GM12878 (cell line): ENCODE results near the gene VKORC1. TPM values are rescaled to one million over a fixed set of nuclear protein-coding genes. Genes with fewer than 3 reads are reported as not detected.
A peak's percentile ranks its signal among the peaks of the same experiment; 100 is the strongest.

Experiments used
- ATAC-seq: fragments of 200-7000 bp; cut with Tn5 transposase; 3 replicates; pipeline ENCODE4 v1.9.1; 2020; ENCODE audit warnings: mild to moderate bottlenecking, moderate library complexity
- BruUV-seq: library from RNA; stranded (reverse); fragments of 400-500 nt; replicated peaks from 2 replicates; lab custom pipeline; 2021; lab: Mats Ljungman, UMichigan
- CTCF ChIA-PET: fragments of 300-600 bp; sonication (Branson Sonifier 250); formaldehyde crosslinking; extraction: SDS; loops from one replicate; lab custom pipeline; 2021; ENCODE audit warnings: inconsistent platforms; lab: Yijun Ruan, JAX
- POLR2A ChIA-PET: fragments of 350-600 bp; formaldehyde crosslinking; extraction: SDS; loops from one replicate; lab custom pipeline; 2021; ENCODE audit warnings: inconsistent platforms; lab: Charles Lee
- RAD21 ChIA-PET: fragments of 300-600 bp; sonication (Branson Sonifier 250); formaldehyde crosslinking; loops from one replicate; lab custom pipeline; 2023; ENCODE audit warnings: antibody characterized with exemption; ENCODE audit not compliant: unreplicated experiment; lab: Charles Lee
- SMC1A ChIA-PET: fragments of 300-600 bp; sonication (Branson Sonifier 250); formaldehyde crosslinking; loops from one replicate; lab custom pipeline; 2023; ENCODE audit not compliant: unreplicated experiment, uncharacterized antibody; lab: Charles Lee
- DNase-seq: peaks from one replicate; pipeline ENCODE4 v3.0.0-alpha.2; 2011; ENCODE audit warnings: low read depth, low spot score
- FAIRE-seq: peaks from 3 replicates; lab custom pipeline; 2011; peaks lifted over from hg19 to GRCh38; lab: Jason Lieb, UNC
- H2AFZ ChIP-seq: 2 replicates; pipeline ENCODE4 v1.6.0; 2011; ENCODE audit warnings: low read depth, low read length, control low read depth; ENCODE audit not compliant: control insufficient read depth
- H3K27ac ChIP-seq: 2 replicates; pipeline ENCODE4 v1.5.1; 2011; ENCODE audit warnings: control low read depth; ENCODE audit not compliant: control insufficient read depth, insufficient read depth
- H3K27me3 ChIP-seq, 2 experiments: replicated peaks in 1 of 2; 2 replicates each; pipeline versions ENCODE4 v1.6.0 to v1.6.1; 2011; ENCODE audit warnings: low read length in 1 of 2; ENCODE audit not compliant: control insufficient read depth in 2 of 2, insufficient read depth in 2 of 2
- H3K36me3 ChIP-seq, 2 experiments: 2 replicates each; pipeline ENCODE4 v1.5.1; 2011; ENCODE audit warnings: low read length in 1 of 2; ENCODE audit not compliant: control insufficient read depth in 2 of 2, insufficient read depth in 2 of 2
- H3K4me1 ChIP-seq: 2 replicates; pipeline ENCODE4 v1.6.1; 2011; ENCODE audit warnings: mild to moderate bottlenecking, low read length, moderate library complexity, mixed read lengths; ENCODE audit not compliant: control insufficient read depth, insufficient read depth
- H3K4me2 ChIP-seq: 2 replicates; pipeline ENCODE4 v1.6.0; 2011; ENCODE audit warnings: control low read depth; ENCODE audit not compliant: control insufficient read depth, insufficient read depth
- H3K4me3 ChIP-seq: fragments of 200-600 bp; sonication (generic); 2 replicates; pipeline ENCODE4 v1.5.1; 2016
- H3K79me2 ChIP-seq: 2 replicates; pipeline ENCODE4 v1.6.0; 2011; ENCODE audit warnings: low read length; ENCODE audit not compliant: control insufficient read depth, insufficient read depth
- H3K9ac ChIP-seq: 2 replicates; pipeline ENCODE4 v1.8.0; 2011; ENCODE audit warnings: low read length, control low read depth, mixed read lengths; ENCODE audit not compliant: control insufficient read depth, insufficient read depth
- H3K9me3 ChIP-seq: replicated peaks from 3 replicates; pipeline ENCODE4 v1.5.1; 2011; ENCODE audit warnings: mild to moderate bottlenecking, low read length; ENCODE audit not compliant: control insufficient read depth, insufficient read depth
- H4K20me1 ChIP-seq: 2 replicates; pipeline ENCODE4 v1.6.0; 2011; ENCODE audit not compliant: control insufficient read depth, insufficient read depth
- POLR2A ChIP-seq: IDR thresholded peaks from 2 replicates; pipeline ENCODE4 v1.6.1; 2011; ENCODE audit warnings: low read depth, mild to moderate bottlenecking, low read length
- ZBTB4 ChIP-seq: fragments of 450-650 bp; formaldehyde crosslinking; IDR thresholded peaks from 2 replicates; pipeline ENCODE4 v1.4.0; 2022; ENCODE audit warnings: mild to moderate bottlenecking, moderate library complexity
- WGBS: methylation state at CpG from one replicate; pipeline ENCODE4 v1.1.6; 2016; ENCODE audit warnings: low lambda C conversion rate; ENCODE audit not compliant: insufficient replicate concordance, insufficient coverage; ENCODE audit errors: missing lambda C conversion rate; 5-methylcytosine and 5-hydroxymethylcytosine counted together
- in situ Hi-C: fragments of 300-500 bp; cut with MboI; formaldehyde crosslinking; loops from 9 replicates; pipeline ENCODE4 v1.14.3; 2018; ENCODE audit warnings: mixed read lengths
- intact Hi-C: fragments of 100-400 bp; cut with micrococcal nuclease; formaldehyde crosslinking; loops from one replicate; pipeline ENCODE4 v1.14.2; 2022; ENCODE audit not compliant: unreplicated experiment
- polyA plus RNA-seq, 11 experiments: library from polyadenylated mRNA; depleted of rRNA in 4 of 11; unstranded in 6 of 11; stranded (reverse) in 5 of 11; fragments of >200 nt; fragmentation: Nextera tagmentation in 4 of 11; fragmentation: Illumina TruSeq in 1 of 11; extraction: Ambion mirVana in 4 of 11; extraction: Trizol in 1 of 11; gene quantifications; 1 replicate in 1 of 11; 2 replicates in 10 of 11; pipeline versions ENCODE4 v1.2.1 to v1.2.3, GENCODE V29; 2011 to 2016; ENCODE audit warnings: inconsistent platforms in 2 of 11, missing spikeins in 2 of 11, low read depth in 1 of 11
- total RNA-seq, 4 experiments: library from RNA; depleted of rRNA in 3 of 4; stranded (reverse); fragments of >200 nt in 3 of 4; fragmentation: Illumina TruSeq in 1 of 4; extraction: Trizol in 1 of 4; gene quantifications; 2 replicates each; pipeline versions ENCODE4 v1.2.1 to v1.2.3, GENCODE V29; 2013 to 2021

The VKORC1 gene
- total and polyA plus RNA-seq, 10 of the 15 experiments (the other 5 are each of a cell fraction or from before 2014, with no cell fraction given): 19.8 to 140 (median 57.7) TPM

GRCh38 chr16:31079342-31079944 is 15.2 kb downstream of the VKORC1 start:
- Histone ChIP-seq H3K36me3 (peaks cover 8 to 14% of the 10 kb centered on the region in 2 experiments; a peak in 3 of 4 replicates), H2AFZ (no peak overlapping the region), H3K4me2 (no peak overlapping the region), H3K9ac (no peak overlapping the region), H3K4me1 (no peaks in the 10 kb centered on the region; the same call in 1 of the 2 replicates), H3K9me3 (no peaks in the 10 kb centered on the region), H4K20me1 (no peaks in the 10 kb centered on the region; the same call in 1 of the 2 replicates), H3K27ac (no peak overlapping the region), H3K79me2 (peaks cover 15% of the 10 kb centered on the region), H3K27me3 (no peaks in the 10 kb centered on the region), H3K4me3 (no peak overlapping the region)
- BruUV-seq: no TSS peak
- ATAC-seq (no peak), FAIRE-seq (no peak), DNase-seq (no peak)
- 99% methylated on average over 13 of the region's 13 CpGs for WGBS
- RAD21 ChIA-PET: no interaction called here
- TF ChIP-seq POLR2A (0 out of 2 replicates have a peak, but pooled peaks have one; percentile 27), ZBTB4 (CRISPR knock-in tag) (no peak)
- SMC1A ChIA-PET: no interaction called here
- POLR2A ChIA-PET: interaction anchor here (0.5 kb wide), 1 partner anchor 31 kb away, joined by 3 read pairs; no protein-coding TSS in a partner anchor
- intact Hi-C loops (loop anchor here (10.0 kb wide), 1 partner anchor 85 kb away; no protein-coding TSS in a partner anchor), in situ Hi-C loops (no loop called here)
- CTCF ChIA-PET: no interaction called here
